ENCODE results near the gene SIAH2. TPM values are rescaled to one million over a fixed set of nuclear protein-coding genes. Genes with fewer than 3 reads are reported as not detected.

Gene SIAH2
- polyA plus RNA-seq, 3 donors, result 24.6 to 43.5 (median 28.2) TPM

DNA sequence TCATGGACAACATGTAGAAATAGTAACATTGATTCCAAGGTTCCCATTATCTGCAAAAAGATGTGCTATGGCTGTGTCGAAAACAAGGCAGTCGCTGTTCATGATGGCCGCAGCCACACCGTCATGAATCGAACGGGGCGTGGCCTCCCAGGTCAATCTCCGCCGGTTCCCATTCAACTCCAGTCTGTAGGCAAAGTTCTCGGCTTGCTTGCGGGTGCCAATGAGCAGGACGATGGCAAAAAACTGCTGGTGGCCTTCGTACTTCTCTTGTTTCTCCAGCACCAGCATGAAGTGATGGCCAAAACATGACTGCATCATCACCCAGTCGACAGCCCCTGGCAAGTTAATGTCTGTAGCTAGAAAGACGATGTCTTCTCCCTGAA, 20.8 kb downstream of the SIAH2 start:
- H3K27ac Mint-ChIP-seq, result peak overlapping the region in 1 of 7 donors; percentile 40
- Histone ChIP-seq H3K4me1 (ENCODE audit: control insufficient read depth in 1 of 2, insufficient read depth in 2 of 2, low read length in 2 of 2) (peaks cover 26 to 33% of the 10 kb centered on the region in 2 donors), H3K27me3 (ENCODE audit: control insufficient read depth in 2 of 2, insufficient read depth in 2 of 2, low read length in 2 of 2) (no peaks in the 10 kb centered on the region), H2AFZ (ENCODE audit: insufficient read depth, low read depth, low read length, poor library complexity, severe bottlenecking) (no peak overlapping the region), H4K20me1 (ENCODE audit: insufficient read depth, low read length) (peaks cover 76% of the 10 kb centered on the region), H3K27ac (ENCODE audit: low read depth in 1 of 2, low read length in 2 of 2) (no peak overlapping the region), H3K9me3 (replicated peaks in 1 of 2; ENCODE audit: control insufficient read depth in 1 of 2, insufficient read depth in 1 of 2, low read length in 2 of 2) (no peaks in the 10 kb centered on the region), H3K4me3 (replicated peaks in 1 of 3; ENCODE audit: low read depth in 2 of 3, low read length in 3 of 3) (no peak overlapping the region), H3K79me2 (ENCODE audit: insufficient read depth, low read length) (peaks cover 54% of the 10 kb centered on the region), H3K36me3 (replicated peaks in 1 of 2; ENCODE audit: control insufficient read depth in 1 of 2, insufficient read depth in 2 of 2, low read length in 2 of 2) (peaks cover 18 to 30% of the 10 kb centered on the region in 2 donors), H3K9ac (ENCODE audit: insufficient read depth, low read length, poor library complexity, severe bottlenecking) (no peak overlapping the region), H3K4me2 (replicated peaks; ENCODE audit: extremely low read depth, low read length, poor library complexity, severe bottlenecking) (no peak overlapping the region)
- H3K36me3 Mint-ChIP-seq, result peaks cover 25 to 32% of the 10 kb centered on the region in 2 donors
- DNase-seq, result no peak
- TF ChIP-seq, protein P1, sequence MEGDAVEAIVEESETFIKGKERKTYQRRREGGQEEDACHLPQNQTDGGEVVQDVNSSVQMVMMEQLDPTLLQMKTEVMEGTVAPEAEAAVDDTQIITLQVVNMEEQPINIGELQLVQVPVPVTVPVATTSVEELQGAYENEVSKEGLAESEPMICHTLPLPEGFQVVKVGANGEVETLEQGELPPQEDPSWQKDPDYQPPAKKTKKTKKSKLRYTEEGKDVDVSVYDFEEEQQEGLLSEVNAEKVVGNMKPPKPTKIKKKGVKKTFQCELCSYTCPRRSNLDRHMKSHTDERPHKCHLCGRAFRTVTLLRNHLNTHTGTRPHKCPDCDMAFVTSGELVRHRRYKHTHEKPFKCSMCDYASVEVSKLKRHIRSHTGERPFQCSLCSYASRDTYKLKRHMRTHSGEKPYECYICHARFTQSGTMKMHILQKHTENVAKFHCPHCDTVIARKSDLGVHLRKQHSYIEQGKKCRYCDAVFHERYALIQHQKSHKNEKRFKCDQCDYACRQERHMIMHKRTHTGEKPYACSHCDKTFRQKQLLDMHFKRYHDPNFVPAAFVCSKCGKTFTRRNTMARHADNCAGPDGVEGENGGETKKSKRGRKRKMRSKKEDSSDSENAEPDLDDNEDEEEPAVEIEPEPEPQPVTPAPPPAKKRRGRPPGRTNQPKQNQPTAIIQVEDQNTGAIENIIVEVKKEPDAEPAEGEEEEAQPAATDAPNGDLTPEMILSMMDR (IDR thresholded peaks at IDR 0.05), result no peak
- intact Hi-C loops (cut with micrococcal nuclease), result no loop called here
- H3K4me1 Mint-ChIP-seq, result peaks cover 51% of the 10 kb centered on the region
- H3K9me3 Mint-ChIP-seq, result no peaks in the 10 kb centered on the region
- no peak overlapping the region for H3K4me3 Mint-ChIP-seq
- WGBS (ENCODE audit: insufficient coverage), result 98% methylated on average over 15 of the region's 15 CpGs
- peaks cover 0 to 2% (median 0%) of the 10 kb centered on the region in 3 donors for H3K27me3 Mint-ChIP-seq (ENCODE audit: low read depth in 3 of 3)

DNA sequence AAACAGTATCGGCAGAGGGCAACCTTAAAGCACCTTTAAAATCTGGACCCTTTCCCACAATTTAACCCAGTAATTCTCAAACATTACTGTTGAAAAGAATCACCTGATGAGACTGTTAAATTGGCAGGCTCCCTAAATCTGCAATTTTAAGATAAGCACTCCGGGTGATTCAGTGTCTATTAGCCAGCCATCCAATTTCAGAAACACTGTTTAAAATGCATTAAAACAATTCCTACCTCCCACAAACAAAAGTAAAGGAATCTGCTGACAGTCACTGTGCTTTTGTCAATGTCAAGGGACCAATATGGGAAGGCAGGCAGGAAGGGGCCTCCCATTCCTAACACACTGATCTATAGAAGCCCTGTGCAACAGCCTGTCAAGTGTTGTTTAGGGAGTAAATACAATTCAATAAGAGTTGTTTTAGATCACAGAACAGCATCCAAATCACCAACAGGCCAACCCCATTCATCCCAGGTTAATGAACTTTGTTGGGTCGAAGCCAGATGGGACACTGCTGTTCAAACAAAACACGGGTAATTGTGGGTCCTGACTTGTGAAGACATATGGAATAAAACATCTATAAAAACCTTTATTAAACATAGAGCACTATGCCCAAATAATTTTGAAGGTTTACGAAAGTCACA, 21.4 kb downstream of the SIAH2 start:
- peaks cover 25 to 32% of the 10 kb centered on the region in 2 donors for H3K36me3 Mint-ChIP-seq
- no peak for DNase-seq
- H3K9me3 ChIP-seq (replicated peaks in 1 of 2; ENCODE audit: control insufficient read depth in 1 of 2, insufficient read depth in 1 of 2, low read length in 2 of 2), result no peaks in the 10 kb centered on the region
- no peak overlapping the region for H3K4me3 Mint-ChIP-seq
- peaks cover 27 to 33% of the 10 kb centered on the region in 2 donors for H3K4me1 ChIP-seq (ENCODE audit: control insufficient read depth in 1 of 2, insufficient read depth in 2 of 2, low read length in 2 of 2)
- no peak overlapping the region for H3K27ac ChIP-seq (ENCODE audit: low read depth in 1 of 2, low read length in 2 of 2)
- H3K27me3 Mint-ChIP-seq (ENCODE audit: low read depth in 3 of 3), result peaks cover 0 to 2% (median 0%) of the 10 kb centered on the region in 3 donors
- H3K9me3 Mint-ChIP-seq, result no peaks in the 10 kb centered on the region
- no peak overlapping the region for H3K9ac ChIP-seq (ENCODE audit: insufficient read depth, low read length, poor library complexity, severe bottlenecking)
- no peak overlapping the region for H3K4me3 ChIP-seq (replicated peaks in 1 of 3; ENCODE audit: low read depth in 2 of 3, low read length in 3 of 3)
- no peaks in the 10 kb centered on the region for H3K27me3 ChIP-seq (ENCODE audit: control insufficient read depth in 2 of 2, insufficient read depth in 2 of 2, low read length in 2 of 2)
- H3K36me3 ChIP-seq (replicated peaks in 1 of 2; ENCODE audit: control insufficient read depth in 1 of 2, insufficient read depth in 2 of 2, low read length in 2 of 2), result peaks cover 18 to 30% of the 10 kb centered on the region in 2 donors
- peak overlapping the region in 1 of 7 donors; percentile 54 for H3K27ac Mint-ChIP-seq
- H3K79me2 ChIP-seq (ENCODE audit: insufficient read depth, low read length), result peaks cover 49% of the 10 kb centered on the region
- H3K4me1 Mint-ChIP-seq, result peaks cover 48% of the 10 kb centered on the region
- no peak overlapping the region for H3K4me2 ChIP-seq (replicated peaks; ENCODE audit: extremely low read depth, low read length, poor library complexity, severe bottlenecking)
- WGBS (ENCODE audit: insufficient coverage), result 100% methylated on average over 1 of the region's 5 CpGs
- TF ChIP-seq, protein P1 (IDR thresholded peaks at IDR 0.05), result no peak
- H4K20me1 ChIP-seq (ENCODE audit: insufficient read depth, low read length), result peaks cover 71% of the 10 kb centered on the region
- intact Hi-C loops (cut with micrococcal nuclease), result no loop called here
- no peak overlapping the region for H2AFZ ChIP-seq (ENCODE audit: insufficient read depth, low read depth, low read length, poor library complexity, severe bottlenecking)

Data from CD14-positive monocyte (primary cell).